ENCODE results near the gene PCDHGA7. TPM values are rescaled to one million over a fixed set of nuclear protein-coding genes. Genes with fewer than 3 reads are reported as not detected.
"Not testable (repeated sequence)": the region's sequence is repeated elsewhere in the genome, so short reads cannot be mapped to it uniquely, and the experiment has no call there.

Gene PCDHGA7
- total RNA-seq (ENCODE audit: low replicate concordance) = 0.81 and 1.1 TPM in 2 replicates

- Mint-ChIP-seq H3K4me1 (no peaks in the 10 kb centered on the region), H3K4me3 (no peak within 1 kb of the TSS), H3K27me3 (ENCODE audit: insufficient read depth, low read depth) (peaks cover 5% of the 10 kb centered on the region), H3K36me3 (no peaks in the 10 kb centered on the region), H3K9me3 (peaks cover 53% of the 10 kb centered on the region), H3K27ac (no peak within 1 kb of the TSS)
- H3K27ac ChIP-seq = no peak within 1 kb of the TSS
- H3K79me2 ChIP-seq (ENCODE audit: low read depth) = no peaks in the 10 kb centered on the region
- H3F3A ChIP-seq (ENCODE audit: low read depth) = no peaks in the 10 kb centered on the region
- H3K9me3 ChIP-seq (ENCODE audit: low read depth) = peaks cover 3% of the 10 kb centered on the region
- no peak within 1 kb of the TSS for H3K4me3 ChIP-seq
- no peaks in the 10 kb centered on the region for H3K36me3 ChIP-seq
- DNase-seq (ENCODE audit: low spot score) = no peak
- no peak within 1 kb of the TSS for H3K9ac ChIP-seq
- no peaks in the 10 kb centered on the region for H3K4me1 ChIP-seq
- H4K20me1 ChIP-seq (ENCODE audit: low read depth) = no peaks in the 10 kb centered on the region
- no peak within 1 kb of the TSS for H2AFZ ChIP-seq (replicated peaks)
- no peak within 1 kb of the TSS for H3K4me2 ChIP-seq
- TF ChIP-seq CTCF (IDR thresholded peaks at IDR 0.05) (no peak), EZH2phosphoT487 (IDR thresholded peaks at IDR 0.05) (no peak), EZH2 (IDR thresholded peaks at IDR 0.05) (no peak)
- no peaks in the 10 kb centered on the region for H3K27me3 ChIP-seq
These were observed at the start of gene PCDHGA7 for GRCh38 chr5:141382469-141383294. PCDHGA7 (plus strand) TSS chr5:141382742; CDS start chr5:141382900, 158 bp downstream.

- peak; percentile 54 for DNase-seq (ENCODE audit: low spot score)
- Histone ChIP-seq H3K27me3 (no peaks in the 10 kb centered on the region), H3K9ac (no peak within 1 kb of the TSS), H3K4me2 (no peak within 1 kb of the TSS), H4K20me1 (ENCODE audit: low read depth) (no peaks in the 10 kb centered on the region), H3K4me3 (no peak within 1 kb of the TSS), H3K4me1 (no peaks in the 10 kb centered on the region), H3K9me3 (ENCODE audit: low read depth) (peaks cover 17% of the 10 kb centered on the region), H3K27ac (no peak within 1 kb of the TSS), H3K36me3 (no peaks in the 10 kb centered on the region), H2AFZ (replicated peaks) (no peak within 1 kb of the TSS), H3F3A (ENCODE audit: low read depth) (no peaks in the 10 kb centered on the region), H3K79me2 (ENCODE audit: low read depth) (no peaks in the 10 kb centered on the region)
- no peak for TF ChIP-seq EZH2phosphoT487 (IDR thresholded peaks at IDR 0.05)
- peak; percentile 53 for TF ChIP-seq CTCF (IDR thresholded peaks at IDR 0.05)
- Mint-ChIP-seq H3K27ac (no peak within 1 kb of the TSS), H3K4me1 (no peaks in the 10 kb centered on the region), H3K27me3 (ENCODE audit: insufficient read depth, low read depth) (peaks cover 7% of the 10 kb centered on the region), H3K9me3 (peaks cover 50% of the 10 kb centered on the region), H3K4me3 (no peak within 1 kb of the TSS), H3K36me3 (peaks cover 1% of the 10 kb centered on the region)
These were observed 43.8 kb upstream of the PCDHGA7 start, which contains the start of gene PCDHGA2 for GRCh38 chr5:141338538-141339306. PCDHGA2 (plus strand) TSS chr5:141338760.

- not testable (repeated sequence) for H3K4me3 ChIP-seq; H3K4me2 ChIP-seq; H3K9ac ChIP-seq; H3K27ac Mint-ChIP-seq; H3K4me1 ChIP-seq; H3K27ac ChIP-seq; DNase-seq (ENCODE audit: low spot score); H3K27me3 ChIP-seq; H2AFZ ChIP-seq (replicated peaks); H3K36me3 Mint-ChIP-seq; H3F3A ChIP-seq (ENCODE audit: low read depth); H3K36me3 ChIP-seq; H3K4me3 Mint-ChIP-seq; H3K27me3 Mint-ChIP-seq (ENCODE audit: insufficient read depth, low read depth); H3K79me2 ChIP-seq (ENCODE audit: low read depth); H3K4me1 Mint-ChIP-seq; H4K20me1 ChIP-seq (ENCODE audit: low read depth)
- peaks cover 53% of the 10 kb centered on the region for H3K9me3 Mint-ChIP-seq
- H3K9me3 ChIP-seq (ENCODE audit: low read depth) = peaks cover 18% of the 10 kb centered on the region
These were observed 41.7 kb upstream of the PCDHGA7 start for GRCh38 chr5:141340781-141341354.
